AG09309 (cell line): ENCODE results near the gene FNDC3B.

Experiments
- DNase-seq: peaks from one replicate; pipeline ENCODE4 v3.0.0-alpha.2; 2010; ENCODE audit warnings: low read depth
- H3K4me3 ChIP-seq: 2 replicates; pipeline ENCODE4 v1.5.1; 2011; ENCODE audit warnings: mild to moderate bottlenecking, low read depth, low read length, moderate library complexity; ENCODE audit not compliant: control insufficient read depth
- CTCF ChIP-seq: IDR thresholded peaks from 2 replicates; pipeline ENCODE4 v1.5.1; 2011; ENCODE audit warnings: mild to moderate bottlenecking, low read depth, low read length, inconsistent platforms; ENCODE audit not compliant: insufficient read depth, control insufficient read depth; ENCODE audit errors: missing control alignments

FNDC3B gene

GRCh38 chr3:172204716-172205115 lies 165.3 kb downstream of the FNDC3B start:
- no peak for DNase-seq
- no peak overlapping the region for H3K4me3 ChIP-seq
- no peak for TF ChIP-seq CTCF

GRCh38 chr3:172208586-172209332 lies 169.4 kb downstream of the FNDC3B start:
- no peak for DNase-seq
- no peak overlapping the region for H3K4me3 ChIP-seq
- no peak for TF ChIP-seq CTCF

- DNase-seq, result no peak
- no peak overlapping the region for H3K4me3 ChIP-seq
- no peak for TF ChIP-seq CTCF
Observed at GRCh38 chr3:172209333-172210321, 170.2 kb downstream of the FNDC3B start.

- no peak for DNase-seq
- no peak overlapping the region for H3K4me3 ChIP-seq
- no peak for TF ChIP-seq CTCF
Observed at GRCh38 chr3:172210355-172210754, 171.0 kb downstream of the FNDC3B start.

GRCh38 chr3:172211123-172211522 lies 171.7 kb downstream of the FNDC3B start:
- no peak for TF ChIP-seq CTCF

GRCh38 chr3:172213200-172213599 lies 173.8 kb downstream of the FNDC3B start:
- no peak overlapping the region for H3K4me3 ChIP-seq
- TF ChIP-seq CTCF, result no peak
- no peak for DNase-seq

More at GRCh38 chr3:172211123-172211522, 171.7 kb downstream of the FNDC3B start:
- no peak overlapping the region for H3K4me3 ChIP-seq
- no peak for DNase-seq
